Psoas muscle (tissue), 8 donors: ENCODE data around the gene C5. TPM values are rescaled to one million over a fixed set of nuclear protein-coding genes. Genes with fewer than 3 reads are reported as not detected.

Experiments used
- ATAC-seq, 4 donors: fragments of 200-7000 bp; cut with Tn5 transposase; one replicate each; pipeline ENCODE4 v1.9.1; 2020; ENCODE audit warnings: moderate library complexity in 3 of 4, mild to moderate bottlenecking in 2 of 4
- DNase-seq, 2 donors: peaks; one replicate each; pipeline ENCODE4 v3.0.0-alpha.2; 2020
- H3K27ac ChIP-seq: fragments of 200-600 bp; one replicate; pipeline ENCODE4 v1.8.0; 2022
- H3K27me3 ChIP-seq, 3 donors: fragments of 200-600 bp in 1 of 3; one replicate each; pipeline versions ENCODE4 v1.6.1 to v1.8.0; 2013 to 2022; ENCODE audit warnings: low read length in 2 of 3, mild to moderate bottlenecking in 2 of 3, moderate library complexity in 1 of 3; ENCODE audit not compliant: insufficient read depth in 3 of 3
- H3K36me3 ChIP-seq, 2 donors: fragments of 200-600 bp in 1 of 2; one replicate each; pipeline versions ENCODE4 v1.6.1 to v1.8.0; 2013 to 2022; ENCODE audit warnings: low read depth in 1 of 2, mild to moderate bottlenecking in 1 of 2, moderate library complexity in 1 of 2; ENCODE audit not compliant: insufficient read depth in 1 of 2
- H3K4me1 ChIP-seq: fragments of 200-600 bp; one replicate; pipeline ENCODE4 v1.8.0; 2022
- H3K4me3 ChIP-seq: fragments of 200-600 bp; one replicate; pipeline ENCODE4 v1.8.0; 2022; ENCODE audit warnings: mild to moderate bottlenecking
- H3K9me3 ChIP-seq: fragments of 200-600 bp; one replicate; pipeline ENCODE4 v1.8.0; 2022
- CTCF ChIP-seq: fragments of 200-600 bp; IDR thresholded peaks from one replicate; pipeline ENCODE4 v1.8.0; 2022; ENCODE audit warnings: antibody characterized with exemption
- WGBS, 3 donors: extraction: QIAGEN DNeasy Blood & Tissue Kit; methylation state at CpG; one replicate each; pipeline versions ENCODE4 v1.1.6 to v1.1.7; 2013; 5-methylcytosine and 5-hydroxymethylcytosine counted together
- intact Hi-C, 2 donors: fragments of 100-400 bp; cut with DNase I; formaldehyde crosslinking; loops; one replicate each; pipeline versions ENCODE4 v1.11.0 to v1.14.2; 2022
- polyA plus RNA-seq, 3 donors: library from polyadenylated mRNA; stranded (reverse); fragments of 200-250 nt; gene quantifications; one replicate each; pipeline ENCODE4 v1.2.3, GENCODE V29; 2013
- total RNA-seq, 4 donors: library from RNA; stranded (reverse); fragmentation: NEBNext Ultra II Directional in 2 of 4; extraction: Animal tissue kit (Norgen Biotek cat#: 25700) in 2 of 4; gene quantifications; one replicate each; pipeline versions ENCODE4 v1.2.1 to v1.2.4, GENCODE V29; 2021 to 2023
- donor health status: healthy with polysubstance abuse.
- donor health status: DM: no; HTN: no; CAD: no; lungs with moderate emphysema.
- donor health status: Bipolar disorder and iron deficiency.
- donor health status: healthy.
- donor health status: DM: yes; HTN: yes; CAD: no.
- donor health status: DM: no; HTN: no; CAD: no.
- donor health status: DM: no; HTN: no; CAD: no.
- donor health status: DM: yes; HTN: yes; CAD: no.

The C5 gene
- total and polyA plus RNA-seq, 7 donors = 0.13 to 1.1 (median 0.39) TPM

- TF ChIP-seq CTCF = no peak
- intact Hi-C loops = no loop called here
- H3K4me1 ChIP-seq = no peaks in the 10 kb centered on the region
- ATAC-seq (no peak), DNase-seq (no peak)
- no peaks in the 10 kb centered on the region for H3K9me3 ChIP-seq
- no peak overlapping the region for H3K27ac ChIP-seq
- no peaks in the 10 kb centered on the region for H3K27me3 ChIP-seq
- WGBS, 3 donors = 91 to 92% (median 91%) methylated on average over 8 of the region's 8 CpGs
- no peak overlapping the region for H3K4me3 ChIP-seq
- H3K36me3 ChIP-seq = no peaks in the 10 kb centered on the region
Observed at GRCh38 chr9:121013911-121014310, 36.2 kb downstream of the C5 start.

- WGBS, 3 donors = 80 to 88% (median 87%) methylated on average over 3 of the region's 3 CpGs
- no peak for TF ChIP-seq CTCF
- DNase-seq = no peak
- intact Hi-C loops = no loop called here
- no peaks in the 10 kb centered on the region for H3K4me1 ChIP-seq
- H3K27me3 ChIP-seq = no peaks in the 10 kb centered on the region
- no peaks in the 10 kb centered on the region for H3K36me3 ChIP-seq
- no peak overlapping the region for H3K4me3 ChIP-seq
- no peaks in the 10 kb centered on the region for H3K9me3 ChIP-seq
- no peak for ATAC-seq
- H3K27ac ChIP-seq = no peak overlapping the region
Observed at GRCh38 chr9:121009650-121010049, 40.4 kb downstream of the C5 start.

GRCh38 chr9:120999317-120999716 lies 50.8 kb downstream of the C5 start:
- no peak for ATAC-seq
- no peak for TF ChIP-seq CTCF
- Histone ChIP-seq H3K27ac (no peak overlapping the region), H3K9me3 (no peaks in the 10 kb centered on the region), H3K36me3 (no peaks in the 10 kb centered on the region), H3K27me3 (no peaks in the 10 kb centered on the region), H3K4me3 (no peak overlapping the region), H3K4me1 (no peaks in the 10 kb centered on the region)
- intact Hi-C loops = no loop called here
- 88 to 90% (median 89%) methylated on average over 2 of the region's 2 CpGs for WGBS, 3 donors
- DNase-seq = no peak

- no peak for DNase-seq
- H3K4me1 ChIP-seq = no peaks in the 10 kb centered on the region
- H3K9me3 ChIP-seq = no peaks in the 10 kb centered on the region
- no peak for TF ChIP-seq CTCF
- intact Hi-C loops = no loop called here
- no peaks in the 10 kb centered on the region for H3K27me3 ChIP-seq
- H3K4me3 ChIP-seq = no peak overlapping the region
- ATAC-seq = no peak
- H3K36me3 ChIP-seq = no peaks in the 10 kb centered on the region
- H3K27ac ChIP-seq = no peak overlapping the region
- WGBS, 3 donors = 97 to 99% (median 97%) methylated on average over 2 of the region's 2 CpGs
Observed at GRCh38 chr9:120998111-120998510, 52.0 kb downstream of the C5 start.

- no peaks in the 10 kb centered on the region for H3K4me1 ChIP-seq
- H3K27ac ChIP-seq = no peak overlapping the region
- no peak for DNase-seq
- WGBS, 3 donors = 82 to 95% (median 89%) methylated on average over 5 to 7 of the region's 7 CpGs
- intact Hi-C loops = no loop called here
- no peak for ATAC-seq
- no peaks in the 10 kb centered on the region for H3K27me3 ChIP-seq
- no peak for TF ChIP-seq CTCF
- no peaks in the 10 kb centered on the region for H3K9me3 ChIP-seq
- H3K4me3 ChIP-seq = no peak overlapping the region
- H3K36me3 ChIP-seq = no peaks in the 10 kb centered on the region
Observed at GRCh38 chr9:120997502-120997901, 52.6 kb downstream of the C5 start.
